OCI-M1 (cell line): ENCODE results near the gene SLC25A53.
A peak's percentile ranks its signal among the peaks of the same experiment; 100 is the strongest.

Source experiments
- DNase-seq: peaks from one replicate; lab custom pipeline; 2025; lab: John Stamatoyannopoulos, UW

SLC25A53 gene

GRCh38 chrX:104156630-104157529 is at the start of gene SLC25A53:
TSS of gene SLC25A53 (minus strand) at chrX:104157009. CDS start at chrX:104105257, 51,752 bp downstream.
- peak; percentile 95 for DNase-seq

DNA sequence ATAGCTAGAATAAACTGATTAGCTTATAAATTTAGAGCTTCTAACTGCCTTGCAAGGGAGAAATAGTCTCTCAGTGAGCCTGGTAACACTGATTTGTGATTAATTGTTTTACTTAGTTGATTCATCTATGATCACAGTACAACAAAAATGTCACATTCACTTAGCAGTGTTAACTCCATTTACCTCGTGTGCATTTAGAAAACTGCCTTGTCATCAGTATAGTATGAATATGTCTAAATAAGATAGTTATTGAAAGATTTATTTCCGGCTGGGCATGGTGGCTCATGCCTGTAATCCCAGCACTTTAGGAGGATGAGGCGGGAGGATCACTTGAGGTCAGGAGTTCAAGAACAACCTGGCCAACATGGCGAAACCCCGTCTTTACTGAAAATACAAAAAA is 48.7 kb upstream of the SLC25A53 start:
- no peak for DNase-seq

DNA sequence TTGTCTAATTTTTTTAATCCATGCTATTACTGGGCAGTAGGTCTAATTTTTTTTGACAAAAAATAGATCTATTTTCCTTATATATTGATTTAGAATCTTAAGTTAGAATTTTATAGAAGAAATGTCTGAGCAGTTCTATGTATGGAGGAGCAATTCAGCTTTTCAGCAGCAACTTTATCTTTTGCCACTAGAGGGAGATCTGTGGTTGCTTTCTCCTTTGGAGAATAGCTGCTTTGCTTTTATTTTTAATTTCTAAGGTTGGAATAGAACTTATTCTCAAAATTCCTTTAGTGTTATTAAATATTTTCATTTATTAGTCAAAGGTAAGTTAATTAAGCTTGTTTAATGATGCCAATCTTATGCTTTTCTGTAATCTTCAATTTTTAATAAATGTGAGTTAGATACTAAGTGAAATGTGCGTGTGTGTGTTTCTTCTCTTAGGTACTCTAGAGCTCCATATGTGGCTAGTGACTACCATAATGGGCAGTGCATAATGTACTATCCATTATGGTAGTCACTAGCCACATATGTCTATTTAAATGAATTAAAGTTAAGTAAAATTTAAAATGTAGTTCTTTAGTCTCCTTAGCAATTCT is 38.8 kb upstream of the SLC25A53 start:
- peak; percentile 61 for DNase-seq

DNA sequence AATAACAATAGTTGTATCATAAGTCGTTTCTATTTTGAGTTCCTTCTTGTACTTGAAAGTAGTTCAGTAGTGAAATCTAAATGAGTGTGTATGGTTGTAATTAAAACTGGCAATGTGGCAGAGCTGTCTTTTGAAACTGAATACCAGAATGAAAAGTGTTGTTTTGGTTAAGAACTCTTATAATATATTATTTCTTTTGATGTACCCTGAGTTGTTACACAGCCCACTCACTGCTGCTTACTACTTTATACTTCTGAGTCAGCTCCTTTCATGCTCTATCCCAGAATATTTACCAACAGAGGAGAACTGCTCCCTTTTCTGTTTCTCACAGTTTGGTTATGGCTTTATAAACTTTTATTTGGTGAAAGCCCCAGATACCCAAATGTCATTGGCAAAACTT is 38.2 kb upstream of the SLC25A53 start:
- DNase-seq, result no peak

- DNase-seq, result no peak
These were observed 36.7 kb upstream of the SLC25A53 start for GRCh38 chrX:104193485-104193884.

DNA sequence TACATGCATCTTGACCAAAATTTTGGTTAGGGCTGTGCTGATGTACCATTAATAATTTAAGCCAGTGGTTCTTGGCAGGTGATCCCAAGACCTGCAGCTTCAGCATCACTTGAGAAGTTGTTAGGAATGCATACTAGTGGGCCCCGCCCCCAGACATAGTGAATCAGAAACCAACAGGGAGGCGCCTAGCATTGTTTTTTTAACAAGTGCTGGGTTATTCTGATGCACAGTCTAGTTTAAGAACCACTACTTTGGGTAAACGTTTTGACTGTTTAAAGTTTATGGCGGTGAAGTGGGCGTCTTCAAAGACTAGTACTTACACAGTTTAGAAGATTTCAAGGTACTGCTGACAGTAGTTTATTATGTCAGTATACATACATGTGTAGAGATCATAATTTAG is 33.0 kb upstream of the SLC25A53 start:
- no peak for DNase-seq

- no peak for DNase-seq
These were observed 31.1 kb upstream of the SLC25A53 start for GRCh38 chrX:104187931-104188330.

DNA sequence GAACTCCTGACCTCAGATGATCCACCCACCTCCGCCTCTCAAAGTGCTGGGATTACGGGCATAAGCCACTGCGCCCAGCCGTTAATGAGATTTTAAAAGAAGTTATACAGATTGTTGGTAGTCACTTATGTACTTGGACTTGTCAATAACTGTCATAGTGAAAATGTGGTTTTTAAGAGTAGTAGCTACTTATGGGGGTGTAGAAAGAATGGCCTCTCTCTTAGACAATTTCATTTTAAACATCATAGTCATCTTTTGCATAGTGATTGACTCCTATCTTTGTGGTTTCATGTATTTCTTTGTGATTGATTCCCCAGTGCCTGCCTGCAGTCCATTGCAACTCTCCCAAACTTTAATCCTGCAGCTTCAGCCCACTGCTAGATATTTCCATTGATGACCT is 26.9 kb upstream of the SLC25A53 start:
- no peak for DNase-seq

- DNase-seq, result no peak
These were observed 17.0 kb upstream of the SLC25A53 start for GRCh38 chrX:104173841-104174240.

DNA sequence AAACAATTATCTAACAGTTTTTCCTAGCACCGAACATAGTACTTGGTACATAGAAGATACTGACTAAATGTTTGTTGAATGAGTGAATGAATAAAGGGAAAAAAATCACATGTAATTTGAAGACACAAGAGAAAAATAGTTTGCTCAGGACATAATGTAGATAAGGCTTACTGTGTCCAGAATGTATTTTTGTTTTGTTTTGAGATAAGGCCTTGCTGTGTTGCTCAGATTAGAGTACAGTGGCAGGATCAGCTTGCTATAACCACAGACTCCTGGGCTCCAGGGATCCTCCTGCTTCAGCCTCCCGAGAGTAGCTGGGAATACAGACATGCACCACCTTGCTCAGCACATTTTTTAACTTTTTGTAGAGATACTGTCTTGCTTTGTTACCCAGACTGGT is 16.0 kb upstream of the SLC25A53 start:
- DNase-seq, result peak; percentile 50

GRCh38 chrX:104172121-104172520 is 15.3 kb upstream of the SLC25A53 start:
- DNase-seq, result no peak

DNA sequence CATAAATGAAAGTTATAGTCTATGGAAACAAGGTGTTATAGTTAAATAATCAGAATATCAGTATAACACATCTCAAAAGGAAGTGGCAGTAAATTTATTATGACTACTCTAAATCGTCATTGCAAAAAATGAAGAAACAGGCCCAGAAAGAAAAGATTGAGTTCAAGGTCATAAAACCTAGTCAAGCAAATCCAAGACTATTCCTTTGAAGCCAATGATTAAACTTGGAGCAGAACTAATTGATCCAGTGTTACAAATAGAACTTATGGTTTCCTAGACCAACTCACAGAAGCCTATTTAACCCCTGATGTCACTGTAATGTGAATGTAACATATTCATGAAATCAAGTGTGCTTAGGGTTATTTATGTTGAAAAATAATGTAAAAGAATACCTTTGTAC is 11.3 kb upstream of the SLC25A53 start:
- no peak for DNase-seq

DNA sequence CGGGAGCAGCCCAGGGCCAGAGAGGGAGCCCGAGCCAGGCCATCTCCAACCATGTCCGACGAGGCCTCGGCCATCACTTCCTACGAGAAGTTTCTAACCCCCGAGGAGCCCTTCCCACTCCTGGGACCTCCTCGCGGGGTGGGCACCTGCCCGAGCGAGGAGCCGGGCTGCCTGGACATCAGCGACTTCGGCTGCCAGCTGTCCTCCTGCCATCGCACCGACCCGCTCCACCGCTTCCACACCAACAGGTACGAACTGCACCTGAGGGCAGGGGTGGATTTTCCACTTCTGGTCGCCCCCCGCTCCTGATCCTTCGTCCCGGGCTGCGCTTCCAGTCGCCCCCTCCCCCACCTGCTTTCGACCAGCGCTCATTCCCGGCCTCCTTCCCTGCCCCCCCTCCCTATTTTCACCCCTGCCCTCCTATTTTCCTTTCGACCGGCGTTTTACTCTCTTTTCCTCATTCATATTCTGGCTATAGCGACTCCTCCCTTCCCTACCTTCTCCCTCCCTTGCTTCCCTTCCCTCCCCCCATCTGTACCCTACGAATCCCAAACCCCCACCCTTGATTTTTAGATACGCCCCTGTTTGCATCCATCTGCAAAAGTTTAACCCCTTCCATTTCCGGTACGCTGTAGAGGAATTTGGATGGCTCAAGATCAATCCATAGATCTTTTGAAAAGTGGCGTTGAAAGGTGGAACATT is 10.1 kb upstream of the SLC25A53 start:
- peak; percentile 12 for DNase-seq

DNA sequence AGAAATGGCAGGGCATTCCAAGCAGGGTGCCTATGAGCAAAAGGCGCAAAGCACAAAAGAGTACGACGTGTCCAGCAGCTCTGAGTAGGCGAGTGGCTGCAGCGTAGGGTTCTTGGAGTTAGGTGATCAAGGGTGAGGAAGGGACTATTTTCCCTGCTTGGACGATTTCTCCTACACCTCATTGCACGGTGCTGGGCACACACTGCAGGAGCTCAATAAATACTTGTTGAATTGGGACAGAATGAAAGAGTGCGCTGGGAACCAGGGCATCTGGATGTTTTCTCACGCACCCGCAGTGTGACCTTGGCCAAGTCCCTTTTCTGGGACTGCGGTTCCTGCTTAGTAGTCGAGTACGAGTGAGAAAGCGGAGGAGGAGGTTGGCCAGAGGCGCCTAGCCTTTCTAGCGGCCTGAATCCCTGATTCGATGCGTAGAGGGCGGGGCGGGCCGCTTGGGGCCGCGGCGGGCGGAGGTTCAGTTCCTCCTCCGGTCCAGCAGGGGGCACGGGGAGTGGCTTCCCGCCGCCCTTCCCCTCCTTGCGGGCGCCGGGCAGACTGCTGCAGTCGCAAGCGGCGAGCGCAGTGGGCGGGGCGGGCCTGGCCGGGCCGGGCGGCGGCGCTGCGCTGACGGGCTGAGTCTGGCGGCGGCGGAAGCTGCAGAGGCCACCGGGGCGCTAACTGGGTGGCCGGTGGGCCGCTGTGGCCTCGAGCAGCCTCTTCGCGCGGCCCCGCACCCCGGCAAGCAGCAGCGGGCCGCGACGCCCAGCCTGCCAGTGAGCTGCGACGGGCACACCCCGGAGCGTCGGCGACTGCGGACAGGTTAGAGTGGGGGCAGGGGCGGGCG is 9.3 kb upstream of the SLC25A53 start, which contains the start of gene FAM199X:
TSS of gene FAM199X (plus strand) at position 560 of the 841 bp plus-strand sequence. CDS start 333 bp downstream, outside the sequence.
- peak; percentile 93 for DNase-seq

DNA sequence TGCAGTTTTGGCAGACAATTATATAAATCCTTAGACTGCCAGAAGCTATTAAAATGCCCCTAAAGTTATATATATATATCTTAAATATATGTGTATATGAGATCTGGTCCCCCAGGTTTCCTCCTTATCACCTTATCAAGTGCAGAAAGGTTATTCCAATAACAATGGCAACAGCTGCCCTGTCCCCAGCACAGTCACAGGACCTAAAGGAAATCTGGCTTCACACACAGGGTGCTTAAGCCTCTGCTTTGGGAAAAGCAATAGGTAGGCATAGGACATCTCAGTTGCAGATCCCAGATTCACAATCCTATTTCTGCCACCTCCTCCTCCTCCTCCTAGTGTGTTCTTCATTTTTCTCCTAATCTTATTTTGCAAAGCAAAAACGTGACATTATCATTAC is 5.8 kb downstream of the SLC25A53 start:
- DNase-seq, result no peak

DNA sequence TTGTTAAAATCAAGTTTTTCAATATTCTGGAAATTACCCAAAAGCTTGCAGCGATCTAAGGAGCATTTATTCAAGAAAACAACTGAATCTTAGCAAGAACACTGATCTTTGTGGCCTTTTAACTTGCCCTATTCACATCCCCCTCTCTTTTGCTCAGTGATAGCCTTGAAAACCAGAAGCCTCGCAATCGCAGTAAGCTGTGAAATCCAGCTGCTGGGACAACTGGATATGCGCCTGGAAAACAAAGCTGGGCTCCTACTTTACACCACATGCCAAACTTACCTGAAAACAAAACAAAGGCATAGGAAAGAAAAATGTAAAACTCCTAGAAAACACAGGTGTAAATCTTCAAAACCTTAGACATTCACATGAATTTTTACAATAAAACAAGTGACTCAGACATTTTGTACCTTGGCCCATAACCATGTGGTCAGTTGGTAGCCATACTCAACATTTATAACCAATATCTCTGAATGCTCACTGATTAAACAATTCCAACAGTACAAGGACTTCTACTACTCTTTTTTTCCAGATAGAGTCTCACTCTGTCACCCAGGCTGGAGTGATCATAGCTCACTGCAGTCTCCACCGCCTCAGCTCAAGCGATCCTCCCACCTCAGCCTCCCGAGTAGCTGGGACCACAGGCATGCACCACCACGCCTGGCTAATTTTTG is 15.6 kb downstream of the SLC25A53 start:
- DNase-seq, result no peak

GRCh38 chrX:104137496-104137895 is 19.3 kb downstream of the SLC25A53 start:
- peak; percentile 46 for DNase-seq

GRCh38 chrX:104136241-104137019 is 20.4 kb downstream of the SLC25A53 start:
- DNase-seq, result peak; percentile 78

DNA sequence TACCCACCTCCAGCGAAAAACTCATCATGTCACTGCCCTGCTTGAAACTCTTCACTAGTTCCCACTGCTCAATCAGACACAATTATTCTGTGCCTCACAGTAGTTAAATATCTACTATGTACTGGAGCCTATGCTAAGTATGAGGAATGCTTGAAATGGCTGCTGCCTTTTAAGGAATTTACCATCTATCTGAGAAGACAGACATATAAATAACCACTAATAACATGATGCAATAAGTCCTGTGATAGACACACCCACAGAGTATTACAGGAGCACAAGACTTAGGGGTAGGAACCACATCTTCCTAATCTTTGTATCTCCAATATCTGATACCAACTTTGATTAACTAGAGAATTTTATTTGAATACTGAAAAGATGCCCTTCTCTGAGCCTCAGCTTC is 21.1 kb downstream of the SLC25A53 start:
- no peak for DNase-seq

DNA sequence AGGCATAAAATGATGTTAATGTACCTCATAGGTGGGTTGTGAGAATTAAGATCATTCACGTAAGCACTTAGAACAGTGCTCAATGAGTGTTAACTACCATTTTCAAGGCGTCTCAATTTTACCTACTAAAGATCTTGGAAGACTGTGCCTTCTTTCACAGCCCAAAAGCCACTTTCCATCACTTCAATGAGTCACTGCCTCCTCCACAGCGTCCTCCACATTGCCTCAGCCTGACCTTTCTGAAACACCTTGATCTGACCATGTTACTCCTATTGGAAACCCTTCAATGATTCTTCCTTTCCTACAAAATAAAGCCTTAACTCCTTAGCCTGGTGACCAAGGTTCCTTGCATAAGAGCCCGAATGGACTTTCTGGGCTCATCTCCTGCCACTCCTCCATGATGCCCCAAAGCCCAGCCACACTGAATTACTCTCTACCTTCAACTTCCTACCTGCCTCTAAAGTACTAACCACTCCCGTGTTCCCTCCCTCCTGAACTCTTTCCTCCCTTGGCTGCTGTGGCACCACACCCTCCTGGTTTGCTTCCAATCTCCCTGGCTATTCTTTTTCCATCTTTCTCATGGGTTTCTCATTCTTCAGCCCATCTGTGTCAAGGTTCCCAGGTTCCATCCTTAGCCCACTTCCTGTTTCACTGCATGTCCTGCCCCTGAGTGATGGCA is 22.1 kb downstream of the SLC25A53 start:
- DNase-seq, result no peak
